Small intestine (tissue), 7 donors: ENCODE data around the gene BDH2. TPM values are rescaled to one million over a fixed set of nuclear protein-coding genes. Genes with fewer than 3 reads are reported as not detected.

Experiments used
- DNase-seq, 2 donors: peaks; one replicate each; pipeline versions ENCODE4 v3.0.0 to v3.0.0-alpha.2; 2013
- FAIRE-seq: peaks from 2 replicates; lab custom pipeline; 2012; peaks lifted over from hg19 to GRCh38; lab: Jason Lieb, UNC
- H3K27ac ChIP-seq, 3 donors: one replicate each; pipeline ENCODE4 v1.5.1; 2013; ENCODE audit warnings: low read length in 2 of 3, mild to moderate bottlenecking in 2 of 3, control low read depth in 1 of 3, inconsistent platforms in 1 of 3, low read depth in 1 of 3, moderate library complexity in 1 of 3
- H3K27me3 ChIP-seq, 3 donors: one replicate each; pipeline ENCODE4 v1.6.1; 2013; ENCODE audit warnings: low read length in 3 of 3, inconsistent platforms in 1 of 3; ENCODE audit not compliant: control insufficient read depth in 3 of 3, insufficient read depth in 3 of 3
- H3K36me3 ChIP-seq, 3 donors: one replicate each; pipeline ENCODE4 v1.6.1; 2013; ENCODE audit warnings: low read length in 3 of 3, inconsistent platforms in 1 of 3, low read depth in 1 of 3, mild to moderate bottlenecking in 1 of 3, moderate library complexity in 1 of 3; ENCODE audit not compliant: control insufficient read depth in 3 of 3, insufficient read depth in 2 of 3
- H3K4me1 ChIP-seq, 3 donors: one replicate each; pipeline ENCODE4 v1.6.1; 2013; ENCODE audit warnings: low read length in 2 of 3, inconsistent platforms in 1 of 3, low read depth in 1 of 3, mild to moderate bottlenecking in 1 of 3, moderate library complexity in 1 of 3; ENCODE audit not compliant: control insufficient read depth in 3 of 3, insufficient read depth in 2 of 3
- H3K4me3 ChIP-seq, 3 donors: one replicate each; pipeline ENCODE4 v1.5.1; 2013; ENCODE audit warnings: low read length in 3 of 3, control low read depth in 1 of 3, inconsistent platforms in 1 of 3, low read depth in 1 of 3, mild to moderate bottlenecking in 1 of 3, moderate library complexity in 1 of 3
- H3K9me3 ChIP-seq, 2 donors: one replicate each; pipeline ENCODE4 v1.6.1; 2013; ENCODE audit warnings: low read depth in 1 of 2, low read length in 1 of 2; ENCODE audit not compliant: control insufficient read depth in 2 of 2, insufficient read depth in 1 of 2
- WGBS, 3 donors: extraction: QIAGEN DNeasy Blood & Tissue Kit; methylation state at CpG; one replicate each; pipeline ENCODE4 v1.1.7; 2013; 5-methylcytosine and 5-hydroxymethylcytosine counted together
- polyA plus RNA-seq, 4 donors: library from polyadenylated mRNA; stranded (reverse) in 3 of 4; unstranded in 1 of 4; fragments of 200-250 nt in 3 of 4; fragments of 120-200 nt in 1 of 4; gene quantifications; one replicate each; pipeline versions ENCODE4 v1.2.1 to v1.2.3, GENCODE V29; 2013
- donor health status: healthy with polysubstance abuse.
- donor health status: control.
- donor health status: control.
- donor health status: Bipolar disorder and iron deficiency.
- donor health status: healthy.

BDH2 gene
- polyA plus RNA-seq, 4 donors, result 73.3 to 317 (median 211) TPM

DNA sequence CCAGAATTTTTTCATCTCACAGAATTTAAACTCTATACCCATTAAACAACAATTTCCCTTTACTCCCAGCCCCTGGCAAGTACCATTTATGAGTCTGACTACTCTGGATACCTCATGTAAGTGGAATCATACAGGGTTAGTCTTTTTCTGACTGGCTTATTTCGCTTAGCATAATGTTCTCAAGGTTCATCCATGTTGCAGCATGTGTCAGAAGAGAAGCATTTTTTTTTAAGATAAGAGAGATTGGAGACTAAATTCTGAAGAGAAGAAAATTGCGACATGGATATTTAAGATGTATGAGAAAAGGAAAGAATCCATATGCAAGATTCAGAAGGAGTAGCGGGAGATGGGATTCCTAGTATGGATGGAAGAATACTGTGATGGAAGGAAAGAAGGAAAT, 68.8 kb downstream of the BDH2 start:
- 96 to 98% (median 97%) methylated on average over 3 of the region's 3 CpGs for WGBS, 3 donors
- Histone ChIP-seq H3K27ac (no peak overlapping the region), H3K4me3 (no peak overlapping the region), H3K36me3 (no peaks in the 10 kb centered on the region), H3K9me3 (no peaks in the 10 kb centered on the region), H3K4me1 (no peaks in the 10 kb centered on the region), H3K27me3 (no peaks in the 10 kb centered on the region)
- FAIRE-seq, result no peak
- no peak for DNase-seq

DNA sequence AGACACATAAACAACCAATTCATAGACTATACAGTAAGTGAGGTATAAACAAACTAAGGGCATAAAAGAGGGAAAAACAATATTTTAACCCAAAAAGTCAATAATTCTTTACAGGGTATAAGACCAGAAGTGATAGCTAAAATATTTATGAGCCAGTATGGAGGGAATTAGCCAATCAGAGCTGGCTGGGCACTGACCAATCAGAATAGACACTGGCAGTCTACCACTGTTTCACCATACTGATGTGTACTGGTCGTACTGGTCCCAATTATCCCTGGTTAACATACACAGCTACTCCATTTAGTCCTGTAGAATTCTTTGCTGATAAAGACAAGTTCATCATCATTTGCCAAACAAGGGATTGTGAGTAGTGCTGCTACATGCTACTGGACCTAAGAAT, 70.3 kb downstream of the BDH2 start:
- no peak for FAIRE-seq
- H3K36me3 ChIP-seq, result no peaks in the 10 kb centered on the region
- H3K9me3 ChIP-seq, result no peaks in the 10 kb centered on the region
- no peak for DNase-seq
- H3K4me1 ChIP-seq, result peaks cover 0 to 2% (median 0%) of the 10 kb centered on the region in 3 donors
- no peaks in the 10 kb centered on the region for H3K27me3 ChIP-seq
- WGBS, 3 donors, result 84 to 89% (median 88%) methylated on average over 1 of the region's 1 CpG
- no peak overlapping the region for H3K27ac ChIP-seq
- H3K4me3 ChIP-seq, result no peak overlapping the region

Other genes with a start within 250 kb of the BDH2 start
- 10 to 100 TPM; 25.7 to 48.2 (median 33.0) TPM for gene CISD2, start 230.8 kb downstream of the BDH2 start, polyA plus RNA-seq
- gene SLC9B1, start 80.1 kb downstream of the BDH2 start, polyA plus RNA-seq, result under 1 TPM in 2 of 4 donors, not detected in 2; 0.18 to 0.93 TPM
- 1 to 10 TPM; 3.8 to 5.8 (median 4.2) TPM for gene SLC9B2, start 23.1 kb downstream of the BDH2 start, polyA plus RNA-seq
- gene CENPE, start 98.5 kb upstream of the BDH2 start, polyA plus RNA-seq, result 1 to 10 TPM in 2 of 4 donors, under 1 TPM in 2; under 0.01 to 5.9 (median 3.2) TPM